Measurements from ENCODE around the gene MAGEA11.
"Not testable (repeated sequence)": the region's sequence is repeated elsewhere in the genome, so short reads cannot be mapped to it uniquely, and the experiment has no call there.

MAGEA11 gene, protein sequence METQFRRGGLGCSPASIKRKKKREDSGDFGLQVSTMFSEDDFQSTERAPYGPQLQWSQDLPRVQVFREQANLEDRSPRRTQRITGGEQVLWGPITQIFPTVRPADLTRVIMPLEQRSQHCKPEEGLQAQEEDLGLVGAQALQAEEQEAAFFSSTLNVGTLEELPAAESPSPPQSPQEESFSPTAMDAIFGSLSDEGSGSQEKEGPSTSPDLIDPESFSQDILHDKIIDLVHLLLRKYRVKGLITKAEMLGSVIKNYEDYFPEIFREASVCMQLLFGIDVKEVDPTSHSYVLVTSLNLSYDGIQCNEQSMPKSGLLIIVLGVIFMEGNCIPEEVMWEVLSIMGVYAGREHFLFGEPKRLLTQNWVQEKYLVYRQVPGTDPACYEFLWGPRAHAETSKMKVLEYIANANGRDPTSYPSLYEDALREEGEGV

GRCh38 chrX:149711545-149712236 is at the start of gene MAGEA11:
MAGEA11 (plus strand) TSS chrX:149712060; CDS start chrX:149713160, 1,100 bp downstream.
- TF ChIP-seq CTCF (IDR thresholded peaks at IDR 0.05; ENCODE audit: control insufficient read depth, insufficient read depth, low read depth, low read length, missing control alignments), result no peak
- DNase-seq (ENCODE audit: low read depth), result no peak

DNA sequence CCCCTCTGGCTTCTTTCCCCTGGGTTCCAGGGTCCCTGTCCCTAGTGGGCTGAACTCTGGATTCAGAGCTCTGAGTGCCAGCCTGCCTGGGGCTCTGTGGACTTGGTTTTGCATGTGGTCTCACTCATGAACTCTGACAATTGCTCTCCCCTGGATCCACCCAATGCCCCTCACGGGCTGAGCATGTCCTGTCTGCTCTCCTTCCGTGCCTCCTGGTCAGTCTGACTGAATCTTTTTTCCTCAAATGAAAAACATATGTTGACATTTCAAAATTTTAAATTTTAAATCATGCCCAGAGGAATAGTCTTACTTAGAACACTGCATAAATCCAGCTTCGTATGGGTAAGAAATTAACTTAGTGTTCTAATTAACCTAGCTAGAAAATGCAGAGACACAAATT is 36.8 kb upstream of the MAGEA11 start:
- not testable (repeated sequence) for DNase-seq (ENCODE audit: low read depth); H3K4me3 ChIP-seq (ENCODE audit: control insufficient read depth, low read depth, low read length)

More at GRCh38 chrX:149711545-149712236, at the start of gene MAGEA11:
- H3K4me3 ChIP-seq (ENCODE audit: control insufficient read depth, low read depth, low read length), result no peak within 1 kb of the TSS

DNA sequence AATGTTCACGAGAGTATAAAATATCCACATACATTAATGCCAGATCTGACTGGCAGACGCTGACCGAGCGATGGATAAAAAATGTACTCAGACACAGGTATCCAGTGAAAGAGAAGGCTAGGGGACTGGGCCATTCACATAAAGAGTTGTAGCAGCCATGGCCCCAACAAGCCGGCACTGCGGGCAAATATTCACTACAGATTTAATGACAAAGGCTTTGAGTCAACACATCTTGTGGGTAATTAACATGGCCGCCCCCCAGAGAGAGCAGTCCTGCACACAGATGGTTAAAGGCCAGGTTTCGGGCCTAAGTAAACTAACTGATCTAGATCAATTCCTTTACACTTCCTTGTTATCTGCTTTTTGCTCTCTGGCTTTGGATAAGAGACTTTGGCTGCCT is 36.3 kb upstream of the MAGEA11 start:
- H3K4me3 ChIP-seq (ENCODE audit: control insufficient read depth, low read depth, low read length); DNase-seq (ENCODE audit: low read depth): not testable (repeated sequence)

DNA sequence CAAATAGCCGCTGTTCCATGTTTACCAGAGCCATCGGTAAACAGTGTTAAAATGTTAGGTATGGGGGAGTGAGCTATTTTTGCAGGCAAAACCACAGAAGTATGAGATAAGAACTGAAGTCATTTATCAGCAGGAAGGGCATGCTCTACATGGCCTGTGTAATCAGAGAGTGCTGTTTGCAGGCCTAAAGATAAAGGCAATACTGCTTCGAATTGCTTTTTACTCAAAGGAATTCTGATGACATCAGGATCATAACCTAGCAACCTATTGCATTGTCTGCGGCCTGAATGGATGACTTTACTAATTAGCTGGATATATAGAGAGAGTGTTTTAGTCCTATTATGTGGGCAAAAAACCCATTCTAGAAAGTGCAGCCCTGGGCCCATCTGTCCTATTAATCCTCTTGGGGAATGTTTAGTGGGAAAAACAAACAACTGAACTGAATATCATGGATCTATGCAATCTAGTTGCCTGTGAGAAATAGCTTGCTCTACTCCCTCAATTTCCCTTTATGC is 32.6 kb upstream of the MAGEA11 start:
- DNase-seq (ENCODE audit: low read depth); H3K4me3 ChIP-seq (ENCODE audit: control insufficient read depth, low read depth, low read length): not testable (repeated sequence)

DNA sequence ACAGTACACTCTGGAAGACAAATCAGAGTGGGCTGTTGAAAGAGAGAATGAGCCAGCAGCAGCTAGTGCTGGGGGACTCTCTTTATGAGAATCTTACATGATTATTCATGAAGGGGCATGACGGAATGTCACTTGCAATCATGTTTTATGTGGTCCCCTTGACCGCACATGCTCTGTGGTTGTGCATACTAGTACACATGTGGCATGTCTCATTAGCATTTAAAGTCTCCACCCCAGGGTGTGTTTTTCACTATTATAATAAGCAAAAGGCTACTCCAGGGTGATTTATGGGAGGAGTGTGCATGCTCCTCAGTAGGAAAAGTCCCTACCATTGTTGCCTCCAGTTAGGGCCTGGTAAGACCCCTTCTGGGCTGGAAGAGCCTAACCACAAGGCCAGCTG is 30.7 kb upstream of the MAGEA11 start:
- no peak overlapping the region for H3K4me3 ChIP-seq (ENCODE audit: control insufficient read depth, low read depth, low read length)

GRCh38 chrX:149682031-149682430 is 29.8 kb upstream of the MAGEA11 start:
- no peak for TF ChIP-seq CTCF (IDR thresholded peaks at IDR 0.05; ENCODE audit: control insufficient read depth, insufficient read depth, low read depth, low read length, missing control alignments)
- no peak for DNase-seq (ENCODE audit: low read depth)
- H3K4me3 ChIP-seq (ENCODE audit: control insufficient read depth, low read depth, low read length), result no peak overlapping the region

More for the DNA sequence above, 30.7 kb upstream of the MAGEA11 start:
- no peak for TF ChIP-seq CTCF (IDR thresholded peaks at IDR 0.05; ENCODE audit: control insufficient read depth, insufficient read depth, low read depth, low read length, missing control alignments)
- no peak for DNase-seq (ENCODE audit: low read depth)

DNA sequence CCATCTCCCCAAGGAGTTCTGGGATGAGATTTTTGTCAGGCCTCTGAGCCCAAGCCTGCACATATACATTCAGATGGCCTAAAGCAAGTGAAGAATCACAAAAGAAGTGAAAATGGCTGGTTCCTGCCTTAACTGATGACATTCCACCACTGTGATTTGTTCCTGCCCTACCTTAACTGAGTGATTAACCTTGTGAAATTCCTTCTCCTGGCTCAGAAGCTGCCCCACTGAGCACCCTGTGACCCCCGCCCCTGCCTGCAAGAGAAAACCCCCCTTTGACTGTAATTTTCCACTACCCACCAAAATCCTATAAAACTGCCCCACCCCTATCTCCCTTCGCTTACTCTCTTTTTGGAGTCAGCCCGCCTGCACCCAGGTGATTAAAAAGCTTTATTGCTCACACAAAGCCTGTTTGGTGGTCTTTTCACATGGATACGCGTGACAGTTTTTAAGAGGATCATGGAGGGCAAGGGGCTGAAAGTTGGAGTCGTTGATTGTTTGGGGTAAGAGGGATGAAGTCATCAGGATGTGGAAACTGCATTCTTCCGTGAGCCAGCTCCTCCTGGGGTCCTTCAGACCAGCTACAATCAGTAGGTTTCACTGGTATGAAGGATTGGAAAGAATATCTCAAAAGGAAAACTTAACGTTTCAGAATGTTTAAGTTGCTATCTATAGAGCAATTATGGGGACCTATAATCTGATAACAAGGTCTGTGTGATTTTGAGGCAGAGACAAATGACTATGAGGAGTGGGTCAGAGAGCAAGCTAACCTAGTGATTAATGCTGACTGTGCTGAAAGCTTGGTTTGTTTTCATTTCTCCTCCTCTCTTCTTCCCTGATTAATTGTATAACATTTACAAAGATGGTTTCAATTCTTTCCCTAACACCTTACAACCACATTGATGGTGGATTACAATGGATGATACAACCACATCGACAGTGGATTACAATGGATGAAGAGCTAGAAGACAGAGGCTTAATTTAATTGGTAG is 28.6 kb upstream of the MAGEA11 start:
- DNase-seq (ENCODE audit: low read depth), result no peak
- TF ChIP-seq CTCF (IDR thresholded peaks at IDR 0.05; ENCODE audit: control insufficient read depth, insufficient read depth, low read depth, low read length, missing control alignments), result no peak
- H3K4me3 ChIP-seq (ENCODE audit: control insufficient read depth, low read depth, low read length), result no peak overlapping the region
